ENCODE data around the gene PTPRK.

DNA sequence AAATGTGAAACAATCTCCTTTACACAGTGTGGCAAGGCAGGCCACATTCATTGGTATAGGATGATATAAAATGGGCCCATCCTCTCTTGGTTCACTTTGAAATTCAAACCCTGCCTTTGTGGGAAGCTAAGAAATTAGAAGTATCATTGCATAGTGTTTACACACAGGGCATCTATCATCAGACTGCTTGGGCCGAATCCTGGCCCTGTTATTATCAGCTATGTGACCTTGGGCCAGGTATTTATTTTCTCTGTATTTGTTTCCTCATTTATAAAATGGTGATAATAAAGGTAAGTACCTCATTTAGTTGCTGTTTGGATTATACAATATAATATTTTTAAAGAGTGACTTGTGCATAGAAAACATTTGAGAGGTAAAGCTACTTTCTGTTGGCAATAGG, 45.5 kb downstream of the PTPRK start:
- TF ChIP-seq BACH2 (CRISPR knock-in tag; IDR thresholded peaks at IDR 0.05; ENCODE audit: borderline replicate concordance) (no peak), ISL1 (CRISPR knock-in tag; IDR thresholded peaks at IDR 0.05) (no peak)

All from SK-N-SH treated with all-trans-retinoic acid at 6 μM for 48 hours (cell line).